ENCODE results near the gene FBXO31. TPM values are rescaled to one million over a fixed set of nuclear protein-coding genes. Genes with fewer than 3 reads are reported as not detected.

Gene FBXO31
- total and polyA plus RNA-seq, 10 of the 15 experiments (the other 5 are each of a cell fraction or from before 2014, with no cell fraction given) = 0.19 to 33.1 (median 10.3) TPM

DNA sequence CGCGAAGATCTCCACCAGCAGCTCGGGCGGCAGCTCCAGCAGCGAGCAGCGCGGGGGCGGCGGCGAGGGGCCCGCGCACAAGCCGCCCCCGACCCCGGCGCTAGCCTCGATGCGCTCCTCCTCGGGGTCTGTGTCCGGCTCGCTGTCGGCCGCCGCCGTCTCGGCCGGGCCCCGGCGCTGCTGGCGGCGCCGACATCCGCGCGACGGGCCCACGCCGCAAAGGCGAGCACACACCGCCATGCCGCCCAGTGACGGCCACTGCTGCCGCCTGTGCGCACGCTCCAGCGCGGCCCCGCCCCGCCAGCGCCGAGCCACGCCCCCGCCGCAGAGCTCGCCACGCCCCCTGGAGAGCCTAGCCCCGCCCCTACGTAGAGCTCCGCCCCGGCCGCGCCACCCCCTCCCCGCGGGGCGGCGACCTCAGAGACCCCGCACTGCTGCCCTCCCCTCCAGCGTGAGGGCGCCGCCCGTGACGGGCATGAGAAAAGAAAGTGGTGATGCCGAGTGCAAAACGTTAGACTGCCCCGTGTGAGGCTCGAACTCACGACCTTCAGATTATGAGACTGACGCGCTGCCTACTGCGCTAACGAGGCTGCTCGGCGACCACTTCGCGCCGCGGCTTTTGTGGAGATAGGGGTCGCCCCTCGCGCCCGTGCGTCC, at the start of gene FBXO31 (continued):
- TF ChIP-seq IKZF1 (conservative IDR thresholded peaks at IDR 0.05) (peak; percentile 51), PAX5 (IDR thresholded peaks at IDR 0.05; ENCODE audit: borderline replicate concordance, low read depth, low read length) (peak; percentile 71), NBN (IDR thresholded peaks at IDR 0.05) (peak; percentile 94), NFXL1 (IDR thresholded peaks at IDR 0.05; ENCODE audit: borderline replicate concordance) (no peak), RAD51 (IDR thresholded peaks at IDR 0.05) (no peak), CUX1 (IDR thresholded peaks at IDR 0.05; ENCODE audit: insufficient replicate concordance, low read depth, low read length) (no peak), CREM (IDR thresholded peaks at IDR 0.05; ENCODE audit: low read depth) (peak; percentile 80), POLR2AphosphoS5 (IDR thresholded peaks at IDR 0.05; ENCODE audit: low read length) (peak; percentile 56; the same call in 1 of the 2 replicates), PKNOX1 (IDR thresholded peaks at IDR 0.05) (peak; percentile 70), YBX1 (IDR thresholded peaks at IDR 0.05) (no peak)
- TF ChIP-seq, protein P1, sequence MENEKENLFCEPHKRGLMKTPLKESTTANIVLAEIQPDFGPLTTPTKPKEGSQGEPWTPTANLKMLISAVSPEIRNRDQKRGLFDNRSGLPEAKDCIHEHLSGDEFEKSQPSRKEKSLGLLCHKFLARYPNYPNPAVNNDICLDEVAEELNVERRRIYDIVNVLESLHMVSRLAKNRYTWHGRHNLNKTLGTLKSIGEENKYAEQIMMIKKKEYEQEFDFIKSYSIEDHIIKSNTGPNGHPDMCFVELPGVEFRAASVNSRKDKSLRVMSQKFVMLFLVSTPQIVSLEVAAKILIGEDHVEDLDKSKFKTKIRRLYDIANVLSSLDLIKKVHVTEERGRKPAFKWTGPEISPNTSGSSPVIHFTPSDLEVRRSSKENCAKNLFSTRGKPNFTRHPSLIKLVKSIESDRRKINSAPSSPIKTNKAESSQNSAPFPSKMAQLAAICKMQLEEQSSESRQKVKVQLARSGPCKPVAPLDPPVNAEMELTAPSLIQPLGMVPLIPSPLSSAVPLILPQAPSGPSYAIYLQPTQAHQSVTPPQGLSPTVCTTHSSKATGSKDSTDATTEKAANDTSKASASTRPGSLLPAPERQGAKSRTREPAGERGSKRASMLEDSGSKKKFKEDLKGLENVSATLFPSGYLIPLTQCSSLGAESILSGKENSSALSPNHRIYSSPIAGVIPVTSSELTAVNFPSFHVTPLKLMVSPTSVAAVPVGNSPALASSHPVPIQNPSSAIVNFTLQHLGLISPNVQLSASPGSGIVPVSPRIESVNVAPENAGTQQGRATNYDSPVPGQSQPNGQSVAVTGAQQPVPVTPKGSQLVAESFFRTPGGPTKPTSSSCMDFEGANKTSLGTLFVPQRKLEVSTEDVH (IDR thresholded peaks at IDR 0.05; ENCODE audit: low read depth, partially characterized antibody) = no peak
- TF ChIP-seq, protein P2, sequence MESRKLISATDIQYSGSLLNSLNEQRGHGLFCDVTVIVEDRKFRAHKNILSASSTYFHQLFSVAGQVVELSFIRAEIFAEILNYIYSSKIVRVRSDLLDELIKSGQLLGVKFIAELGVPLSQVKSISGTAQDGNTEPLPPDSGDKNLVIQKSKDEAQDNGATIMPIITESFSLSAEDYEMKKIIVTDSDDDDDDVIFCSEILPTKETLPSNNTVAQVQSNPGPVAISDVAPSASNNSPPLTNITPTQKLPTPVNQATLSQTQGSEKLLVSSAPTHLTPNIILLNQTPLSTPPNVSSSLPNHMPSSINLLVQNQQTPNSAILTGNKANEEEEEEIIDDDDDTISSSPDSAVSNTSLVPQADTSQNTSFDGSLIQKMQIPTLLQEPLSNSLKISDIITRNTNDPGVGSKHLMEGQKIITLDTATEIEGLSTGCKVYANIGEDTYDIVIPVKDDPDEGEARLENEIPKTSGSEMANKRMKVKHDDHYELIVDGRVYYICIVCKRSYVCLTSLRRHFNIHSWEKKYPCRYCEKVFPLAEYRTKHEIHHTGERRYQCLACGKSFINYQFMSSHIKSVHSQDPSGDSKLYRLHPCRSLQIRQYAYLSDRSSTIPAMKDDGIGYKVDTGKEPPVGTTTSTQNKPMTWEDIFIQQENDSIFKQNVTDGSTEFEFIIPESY (IDR thresholded peaks at IDR 0.05) = no peak
- TF ChIP-seq, protein P3, sequence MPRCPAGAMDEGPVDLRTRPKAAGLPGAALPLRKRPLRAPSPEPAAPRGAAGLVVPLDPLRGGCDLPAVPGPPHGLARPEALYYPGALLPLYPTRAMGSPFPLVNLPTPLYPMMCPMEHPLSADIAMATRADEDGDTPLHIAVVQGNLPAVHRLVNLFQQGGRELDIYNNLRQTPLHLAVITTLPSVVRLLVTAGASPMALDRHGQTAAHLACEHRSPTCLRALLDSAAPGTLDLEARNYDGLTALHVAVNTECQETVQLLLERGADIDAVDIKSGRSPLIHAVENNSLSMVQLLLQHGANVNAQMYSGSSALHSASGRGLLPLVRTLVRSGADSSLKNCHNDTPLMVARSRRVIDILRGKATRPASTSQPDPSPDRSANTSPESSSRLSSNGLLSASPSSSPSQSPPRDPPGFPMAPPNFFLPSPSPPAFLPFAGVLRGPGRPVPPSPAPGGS (IDR thresholded peaks at IDR 0.05; ENCODE audit: borderline replicate concordance, insufficient read depth, low read depth, low read length, poor library complexity, severe bottlenecking) = no peak
- TF ChIP-seq, protein P4, sequence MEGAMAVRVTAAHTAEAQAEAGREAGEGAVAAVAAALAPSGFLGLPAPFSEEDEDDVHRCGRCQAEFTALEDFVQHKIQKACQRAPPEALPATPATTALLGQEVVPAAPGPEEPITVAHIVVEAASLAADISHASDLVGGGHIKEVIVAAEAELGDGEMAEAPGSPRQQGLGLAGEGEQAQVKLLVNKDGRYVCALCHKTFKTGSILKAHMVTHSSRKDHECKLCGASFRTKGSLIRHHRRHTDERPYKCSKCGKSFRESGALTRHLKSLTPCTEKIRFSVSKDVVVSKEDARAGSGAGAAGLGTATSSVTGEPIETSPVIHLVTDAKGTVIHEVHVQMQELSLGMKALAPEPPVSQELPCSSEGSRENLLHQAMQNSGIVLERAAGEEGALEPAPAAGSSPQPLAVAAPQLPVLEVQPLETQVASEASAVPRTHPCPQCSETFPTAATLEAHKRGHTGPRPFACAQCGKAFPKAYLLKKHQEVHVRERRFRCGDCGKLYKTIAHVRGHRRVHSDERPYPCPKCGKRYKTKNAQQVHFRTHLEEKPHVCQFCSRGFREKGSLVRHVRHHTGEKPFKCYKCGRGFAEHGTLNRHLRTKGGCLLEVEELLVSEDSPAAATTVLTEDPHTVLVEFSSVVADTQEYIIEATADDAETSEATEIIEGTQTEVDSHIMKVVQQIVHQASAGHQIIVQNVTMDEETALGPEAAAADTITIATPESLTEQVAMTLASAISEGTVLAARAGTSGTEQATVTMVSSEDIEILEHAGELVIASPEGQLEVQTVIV (IDR thresholded peaks at IDR 0.05; ENCODE audit: borderline replicate concordance, partially characterized antibody) = no peak
